Germinal center (tissue), 1 donor: ENCODE measurements around the gene KCTD20.
"Not testable (repeated sequence)": the region's sequence is repeated elsewhere in the genome, so short reads cannot be mapped to it uniquely, and the experiment has no call there.

Experiments
- DNase-seq: peaks from one replicate; pipeline ENCODE4 v3.0.0; 2012; ENCODE audit warnings: mixed read lengths, low spot score

KCTD20 gene

GRCh38 chr6:36442671-36443470, at the start of gene KCTD20, which contains the start of gene PXT1:
Gene KCTD20, plus strand, starts transcription at chr6:36443000. Its CDS starts 27,098 bp downstream, at chr6:36470098.
Gene PXT1, minus strand, starts transcription at chr6:36442854. Its CDS starts 16,772 bp downstream, at chr6:36426082.
- peak; percentile 94 for DNase-seq

GRCh38 chr6:36399970-36400369, 42.8 kb upstream of the KCTD20 start:
- no peak for DNase-seq

- DNase-seq = no peak
Measured at GRCh38 chr6:36402481-36402880, 40.3 kb upstream of the KCTD20 start.

- DNase-seq = no peak
Measured at GRCh38 chr6:36404164-36404563, 38.6 kb upstream of the KCTD20 start.

- DNase-seq = not testable (repeated sequence)
Measured at GRCh38 chr6:36409718-36410117, 33.1 kb upstream of the KCTD20 start.

GRCh38 chr6:36413489-36414480, 29.0 kb upstream of the KCTD20 start:
- DNase-seq = no peak

GRCh38 chr6:36414481-36414880, 28.3 kb upstream of the KCTD20 start:
- no peak for DNase-seq

GRCh38 chr6:36418558-36418957, 24.2 kb upstream of the KCTD20 start:
- no peak for DNase-seq

GRCh38 chr6:36419310-36419709, 23.5 kb upstream of the KCTD20 start:
- DNase-seq = no peak

- DNase-seq = no peak
Measured at GRCh38 chr6:36422714-36423100, 20.1 kb upstream of the KCTD20 start.

GRCh38 chr6:36423101-36423824, 19.5 kb upstream of the KCTD20 start:
- peak; percentile 99 for DNase-seq

GRCh38 chr6:36426622-36427021, 16.2 kb upstream of the KCTD20 start:
- DNase-seq = no peak

GRCh38 chr6:36428911-36429310, 13.9 kb upstream of the KCTD20 start:
- no peak for DNase-seq

- no peak for DNase-seq
Measured at GRCh38 chr6:36430351-36430750, 12.4 kb upstream of the KCTD20 start.

GRCh38 chr6:36431197-36431596, 11.6 kb upstream of the KCTD20 start:
- DNase-seq = no peak

- DNase-seq = no peak
Measured at GRCh38 chr6:36432151-36432671, 10.6 kb upstream of the KCTD20 start.

- no peak for DNase-seq
Measured at GRCh38 chr6:36436466-36436865, 6.3 kb upstream of the KCTD20 start.

- DNase-seq = peak; percentile 80
Measured at GRCh38 chr6:36441307-36441894, 1.4 kb upstream of the KCTD20 start.

- no peak for DNase-seq
Measured at GRCh38 chr6:36442103-36442670, 613 bp upstream of the KCTD20 start.

GRCh38 chr6:36443471-36444428, 950 bp downstream of the KCTD20 start:
- DNase-seq = peak; percentile 34
